Thoracic aorta (tissue), 2 donors: ENCODE measurements around the gene YEATS2. TPM values are rescaled to one million over a fixed set of nuclear protein-coding genes. Genes with fewer than 3 reads are reported as not detected.

Source experiments
- ATAC-seq: fragments of 150-250 bp; one replicate; pipeline ENCODE4 v1.8.0; 2017; ENCODE audit warnings: low read depth; ENCODE audit not compliant: insufficient number of reproducible peaks, low FRiP score
- DNase-seq: peaks from one replicate; pipeline ENCODE4 v3.0.0-alpha.2; 2020; ENCODE audit warnings: low spot score
- H3K27ac ChIP-seq, 2 donors: fragments of 200-600 bp; sonication (generic); 1 replicate in 1 of 2; 2 replicates in 1 of 2; pipeline ENCODE4 v1.5.1; 2016; ENCODE audit warnings: mild to moderate bottlenecking in 2 of 2, moderate library complexity in 2 of 2
- H3K27me3 ChIP-seq: fragments of 200-600 bp; sonication (generic); replicated peaks from 2 replicates; pipeline ENCODE4 v1.6.0; 2016; ENCODE audit warnings: mild to moderate bottlenecking; ENCODE audit not compliant: insufficient read depth
- H3K36me3 ChIP-seq: fragments of 200-600 bp; sonication (generic); one replicate; pipeline ENCODE4 v1.5.1; 2016
- H3K4me1 ChIP-seq, 2 donors: fragments of 200-600 bp; sonication (generic); 1 replicate in 1 of 2; 2 replicates in 1 of 2; pipeline versions ENCODE4 v1.5.1 to v1.6.0; 2016; ENCODE audit warnings: low read depth in 2 of 2, mild to moderate bottlenecking in 1 of 2; ENCODE audit not compliant: control insufficient read depth in 1 of 2
- H3K4me3 ChIP-seq: fragments of 200-600 bp; sonication (generic); 2 replicates; pipeline ENCODE4 v1.5.1; 2016; ENCODE audit warnings: mild to moderate bottlenecking
- H3K9me3 ChIP-seq: fragments of 200-600 bp; sonication (generic); 2 replicates; pipeline ENCODE4 v1.5.1; 2016
- CTCF ChIP-seq: fragments of 200-600 bp; sonication (generic); IDR thresholded peaks from one replicate; pipeline ENCODE4 v1.5.1; 2019; ENCODE audit warnings: antibody characterized with exemption
- total RNA-seq, 2 donors: library from RNA; depleted of rRNA; stranded (reverse); fragments of >200 nt; gene quantifications; one replicate each; pipeline versions ENCODE4 v1.1.0 to v1.2.3, GENCODE V29; 2016

YEATS2 gene
- total RNA-seq, 2 donors from 2014 or later: 25.3 to 34.2 TPM

- DNase-seq (no peak), ATAC-seq (no peak)
- Histone ChIP-seq H3K27me3 (no peaks in the 10 kb centered on the region), H3K27ac (no peak overlapping the region), H3K9me3 (no peaks in the 10 kb centered on the region), H3K36me3 (peaks cover 46% of the 10 kb centered on the region), H3K4me1 (peaks cover 0 to 4% of the 10 kb centered on the region in 2 donors), H3K4me3 (no peak overlapping the region)
- TF ChIP-seq CTCF: no peak
Observed at GRCh38 chr3:183811638-183812037, 114.0 kb downstream of the YEATS2 start.

- no peak for DNase-seq
- Histone ChIP-seq H3K36me3 (peaks cover 40% of the 10 kb centered on the region), H3K4me3 (no peak overlapping the region), H3K4me1 (peaks cover 0 to 4% of the 10 kb centered on the region in 2 donors), H3K27ac (no peak overlapping the region), H3K27me3 (no peaks in the 10 kb centered on the region), H3K9me3 (no peaks in the 10 kb centered on the region)
- no peak for ATAC-seq
- TF ChIP-seq CTCF: no peak
Observed at GRCh38 chr3:183812761-183813445, 115.3 kb downstream of the YEATS2 start.

- no peaks in the 10 kb centered on the region for H3K9me3 ChIP-seq
- H3K4me3 ChIP-seq: no peak overlapping the region
- no peak for TF ChIP-seq CTCF
- H3K27ac ChIP-seq: no peak overlapping the region
- no peak for ATAC-seq
- DNase-seq: no peak
- peaks cover 0 to 4% of the 10 kb centered on the region in 2 donors for H3K4me1 ChIP-seq
- H3K36me3 ChIP-seq: peaks cover 27% of the 10 kb centered on the region
- no peaks in the 10 kb centered on the region for H3K27me3 ChIP-seq
Observed at GRCh38 chr3:183814240-183814639, 116.6 kb downstream of the YEATS2 start.

GRCh38 chr3:183815563-183815940 lies 118.0 kb downstream of the YEATS2 start:
- TF ChIP-seq CTCF: no peak
- H3K27ac ChIP-seq: no peak overlapping the region
- H3K36me3 ChIP-seq: peaks cover 15% of the 10 kb centered on the region
- H3K9me3 ChIP-seq: no peaks in the 10 kb centered on the region
- DNase-seq (no peak), ATAC-seq (no peak)
- peaks cover 0 to 4% of the 10 kb centered on the region in 2 donors for H3K4me1 ChIP-seq
- no peak overlapping the region for H3K4me3 ChIP-seq
- H3K27me3 ChIP-seq: no peaks in the 10 kb centered on the region

GRCh38 chr3:183815951-183816475 lies 118.4 kb downstream of the YEATS2 start:
- H3K27ac ChIP-seq: no peak overlapping the region

More at GRCh38 chr3:183815951-183816475, 118.4 kb downstream of the YEATS2 start:
- DNase-seq: no peak
- H3K4me3 ChIP-seq: no peak overlapping the region
- no peaks in the 10 kb centered on the region for H3K27me3 ChIP-seq
- H3K4me1 ChIP-seq: peaks cover 0 to 4% of the 10 kb centered on the region in 2 donors
- no peak for TF ChIP-seq CTCF
- no peaks in the 10 kb centered on the region for H3K9me3 ChIP-seq
- H3K36me3 ChIP-seq: peaks cover 11% of the 10 kb centered on the region
- no peak for ATAC-seq
